IMR-90 (cell line): Measurements from ENCODE around the gene PYY. TPM values are rescaled to one million over a fixed set of nuclear protein-coding genes. Genes with fewer than 3 reads are reported as not detected.

Experiments
- ATAC-seq: fragments of 200-7000 bp; cut with Tn5 transposase; 2 replicates; pipeline ENCODE4 v1.9.1; 2020; ENCODE audit warnings: low read depth, mild to moderate bottlenecking, moderate library complexity
- BruUV-seq: library from RNA; stranded (reverse); fragments of 400-500 nt; replicated peaks from 2 replicates; lab custom pipeline; 2021; lab: Mats Ljungman, UMichigan
- CTCF ChIA-PET: fragments of 300-600 bp; formaldehyde crosslinking; extraction: SDS; loops from one replicate; lab custom pipeline; 2021; ENCODE audit warnings: antibody characterized with exemption; lab: Yijun Ruan, JAX
- POLR2A ChIA-PET: fragments of 300-600 bp; sonication (Branson Sonifier 250); formaldehyde crosslinking; loops from one replicate; lab custom pipeline; 2022; ENCODE audit warnings: antibody characterized with exemption; ENCODE audit not compliant: unreplicated experiment; lab: Charles Lee
- DNase-seq: peaks from one replicate; pipeline ENCODE4 v3.0.0; 2013
- H2AFZ ChIP-seq: replicated peaks from 2 replicates; pipeline ENCODE3; 2013; ENCODE audit warnings: low read length, mild to moderate bottlenecking; ENCODE audit not compliant: poor library complexity
- H2AK5ac ChIP-seq: 2 replicates; pipeline ENCODE4 v1.6.1; 2013; ENCODE audit warnings: low read depth, low read length, inconsistent platforms
- H2AK9ac ChIP-seq: replicated peaks from 2 replicates; pipeline ENCODE3; 2013; ENCODE audit warnings: mild to moderate bottlenecking, low read depth, low read length, moderate library complexity; ENCODE audit not compliant: poor library complexity
- H2BK120ac ChIP-seq: 2 replicates; pipeline ENCODE4 v1.6.1; 2013; ENCODE audit warnings: low read depth, low read length, inconsistent platforms
- H2BK15ac ChIP-seq: 3 replicates; pipeline ENCODE4 v1.6.1; 2013; ENCODE audit warnings: low read depth, low read length, inconsistent platforms
- H2BK20ac ChIP-seq: 2 replicates; pipeline ENCODE4 v1.6.1; 2013; ENCODE audit warnings: low read depth, mild to moderate bottlenecking, inconsistent platforms, low read length, moderate library complexity
- H2BK5ac ChIP-seq: 2 replicates; pipeline ENCODE4 v1.6.1; 2013; ENCODE audit warnings: mild to moderate bottlenecking, low read depth, low read length, inconsistent platforms; ENCODE audit not compliant: poor library complexity, severe bottlenecking
- H3K14ac ChIP-seq: replicated peaks from 2 replicates; pipeline ENCODE4 v1.6.1; 2013; ENCODE audit warnings: low read depth, low read length, inconsistent platforms
- H3K18ac ChIP-seq: 2 replicates; pipeline ENCODE4 v1.6.1; 2013; ENCODE audit warnings: low read depth, low read length, control low read depth
- H3K23ac ChIP-seq: 2 replicates; pipeline ENCODE4 v1.6.1; 2013; ENCODE audit warnings: low read depth, low read length, inconsistent platforms
- H3K27ac ChIP-seq: 2 replicates; pipeline ENCODE4 v1.5.1; 2013; ENCODE audit warnings: mild to moderate bottlenecking, control low read depth, low read length; ENCODE audit not compliant: insufficient read depth
- H3K27me3 ChIP-seq: 2 replicates; pipeline ENCODE4 v1.6.1; 2013; ENCODE audit warnings: low read length; ENCODE audit not compliant: control insufficient read depth, insufficient read depth
- H3K36me3 ChIP-seq: 2 replicates; pipeline ENCODE4 v1.6.1; 2013; ENCODE audit warnings: low read length, mixed read lengths; ENCODE audit not compliant: control insufficient read depth, insufficient read depth
- H3K4ac ChIP-seq: 2 replicates; pipeline ENCODE4 v1.6.1; 2013; ENCODE audit warnings: low read depth, low read length, inconsistent platforms
- H3K4me1 ChIP-seq: 2 replicates; pipeline ENCODE4 v1.6.1; 2013; ENCODE audit warnings: low read length, mixed read lengths; ENCODE audit not compliant: control insufficient read depth, insufficient read depth
- H3K4me2 ChIP-seq: 2 replicates; pipeline ENCODE4 v1.6.1; 2013; ENCODE audit warnings: low read depth, mild to moderate bottlenecking, control low read depth, low read length, moderate library complexity
- H3K4me3 ChIP-seq: 2 replicates; pipeline ENCODE4 v1.5.1; 2013; ENCODE audit warnings: low read depth, mild to moderate bottlenecking, control low read depth, low read length, moderate library complexity; ENCODE audit not compliant: insufficient read depth
- H3K56ac ChIP-seq: 2 replicates; pipeline ENCODE4 v1.6.1; 2013; ENCODE audit warnings: low read length, inconsistent platforms; ENCODE audit not compliant: insufficient read depth; ENCODE audit errors: extremely low read depth
- H3K79me1 ChIP-seq, 2 experiments: 2 replicates each; pipeline ENCODE4 v1.6.1; 2013; ENCODE audit warnings: low read length in 2 of 2, inconsistent platforms in 1 of 2, low read depth in 1 of 2
- H3K9ac ChIP-seq: 2 replicates; pipeline ENCODE4 v1.6.1; 2013; ENCODE audit warnings: low read depth, low read length, control low read depth
- H3K9me1 ChIP-seq: 2 replicates; pipeline ENCODE4 v1.6.1; 2013; ENCODE audit warnings: low read length, inconsistent platforms; ENCODE audit not compliant: insufficient read depth
- H3K9me3 ChIP-seq: 2 replicates; pipeline ENCODE4 v1.6.1; 2013; ENCODE audit warnings: low read length; ENCODE audit not compliant: control insufficient read depth, insufficient read depth
- H4K20me1 ChIP-seq: 2 replicates; pipeline ENCODE4 v1.6.1; 2013; ENCODE audit warnings: low read length, inconsistent platforms; ENCODE audit not compliant: insufficient read depth
- H4K5ac ChIP-seq: 2 replicates; pipeline ENCODE4 v1.6.1; 2013; ENCODE audit warnings: mild to moderate bottlenecking, low read depth, low read length, control low read depth
- H4K8ac ChIP-seq, 2 experiments: 2 replicates each; pipeline ENCODE4 v1.6.1; 2013; ENCODE audit warnings: low read depth in 2 of 2, low read length in 2 of 2, control low read depth in 1 of 2, inconsistent platforms in 1 of 2
- H4K91ac ChIP-seq: 2 replicates; pipeline ENCODE4 v1.6.1; 2013; ENCODE audit warnings: low read depth, low read length, inconsistent platforms; ENCODE audit not compliant: insufficient read depth
- BHLHE40 ChIP-seq: fragments of 150-350 bp; IDR thresholded peaks from 2 replicates; pipeline ENCODE4 v1.6.1; 2016; ENCODE audit warnings: mild to moderate bottlenecking, low read depth, low read length
- CEBPB ChIP-seq: IDR thresholded peaks from 2 replicates; pipeline ENCODE4 v1.6.1; 2012; ENCODE audit warnings: low read depth, low read length, improper control_type of control experiment
- CTCF ChIP-seq: conservative IDR thresholded peaks from 2 replicates; pipeline ENCODE4 v1.5.1; 2012; ENCODE audit warnings: mild to moderate bottlenecking, low read depth, low read length, improper control_type of control experiment
- FOS ChIP-seq: fragments of 150-350 bp; IDR thresholded peaks from 2 replicates; pipeline ENCODE4 v1.6.1; 2016; ENCODE audit warnings: low read depth, low read length
- MAFK ChIP-seq: IDR thresholded peaks from 2 replicates; pipeline ENCODE4 v1.6.1; 2012; ENCODE audit warnings: low read depth, low read length, improper control_type of control experiment
- MAZ ChIP-seq: IDR thresholded peaks from 2 replicates; pipeline ENCODE4 v1.6.1; 2012; ENCODE audit warnings: low read depth, mild to moderate bottlenecking, low read length, improper control_type of control experiment, moderate library complexity, borderline replicate concordance
- NFE2L2 ChIP-seq: fragments of 150-350 bp; IDR thresholded peaks from 2 replicates; pipeline ENCODE4 v1.6.1; 2016; ENCODE audit warnings: low read depth, mild to moderate bottlenecking, low read length
- POLR2A ChIP-seq: IDR thresholded peaks from 2 replicates; pipeline ENCODE4 v1.6.1; 2012; ENCODE audit warnings: mild to moderate bottlenecking, low read depth, low read length
- RAD21 ChIP-seq: IDR thresholded peaks from 2 replicates; pipeline ENCODE4 v1.6.1; 2012; ENCODE audit warnings: low read length, improper control_type of control experiment
- RCOR1 ChIP-seq: IDR thresholded peaks from 2 replicates; pipeline ENCODE4 v1.6.1; 2012; ENCODE audit warnings: mild to moderate bottlenecking, low read length, improper control_type of control experiment; ENCODE audit not compliant: insufficient replicate concordance
- SMC3 ChIP-seq: fragments of 150-350 bp; IDR thresholded peaks from 2 replicates; pipeline ENCODE4 v1.6.1; 2016; ENCODE audit warnings: low read depth, mild to moderate bottlenecking, antibody characterized with exemption, low read length, moderate library complexity
- USF2 ChIP-seq: fragments of 150-350 bp; IDR thresholded peaks from 2 replicates; pipeline ENCODE4 v1.6.1; 2017; ENCODE audit warnings: mild to moderate bottlenecking, antibody characterized with exemption, low read length, low read depth
- WGBS, 2 experiments: methylation state at CpG; one replicate each; pipeline versions ENCODE4 v1.1.5 to v1.1.7; 2013; ENCODE audit warnings: missing lambda C conversion rate in 2 of 2; ENCODE audit not compliant: insufficient read length in 1 of 2; ENCODE audit errors: extremely low coverage in 2 of 2; 5-methylcytosine and 5-hydroxymethylcytosine counted together
- dilution Hi-C: fragments of 300-500 bp; cut with HindIII; formaldehyde crosslinking; loops from one replicate; pipeline ENCODE4 v1.14.3; 2018; ENCODE audit warnings: low sequenced_read_pairs; ENCODE audit not compliant: unreplicated experiment
- in situ Hi-C: fragments of 300-500 bp; cut with MboI; formaldehyde crosslinking; loops from 3 replicates; pipeline ENCODE4 v1.14.3; 2019; ENCODE audit warnings: low sequenced_read_pairs, inconsistent platforms, mixed read lengths
- intact Hi-C: fragments of 100-400 bp; cut with micrococcal nuclease; formaldehyde crosslinking; loops from 2 replicates; pipeline ENCODE4 v1.10.0; 2022
- polyA plus RNA-seq, 3 experiments: library from polyadenylated mRNA; depleted of rRNA; stranded (reverse); fragments of >200 nt; gene quantifications; 2 replicates each; pipeline ENCODE4 v1.2.3, GENCODE V29; 2012; ENCODE audit warnings: low replicate concordance in 1 of 3
- total RNA-seq: library from RNA; depleted of rRNA; stranded (reverse); fragments of >200 nt; gene quantifications from 2 replicates; pipeline ENCODE4 v1.2.3, GENCODE V29; 2012

The PYY gene
- total and polyA plus RNA-seq, 2 of the 4 experiments (the other 2 are of a cell fraction): not detected

- BruUV-seq: no TSS peak
- no peak overlapping the region for H3K4me3 ChIP-seq
- no peak overlapping the region for H3K4me2 ChIP-seq
- DNase-seq (peak; percentile 39), ATAC-seq (no peak)
- no peak overlapping the region for H3K9ac ChIP-seq
- no peak overlapping the region for H2AFZ ChIP-seq
- H4K20me1 ChIP-seq: no peaks in the 10 kb centered on the region; the same call in 1 of the 2 replicates
- dilution Hi-C loops (no loop called here), in situ Hi-C loops (no loop called here), intact Hi-C loops (no loop called here)
- POLR2A ChIA-PET: no interaction called here
- H3K14ac ChIP-seq: no peak overlapping the region
- no peak overlapping the region for H2BK20ac ChIP-seq
- H3K4me1 ChIP-seq: no peaks in the 10 kb centered on the region; the same call in 1 of the 2 replicates
- H3K23ac ChIP-seq: no peak overlapping the region
- no peak overlapping the region for H2AK5ac ChIP-seq
- H3K4ac ChIP-seq: no peak overlapping the region
- H3K27ac ChIP-seq: no peak overlapping the region
- no peak overlapping the region for H2BK15ac ChIP-seq
- no CpG with 5 or more reads among the region's 3 CpGs for WGBS, 2 experiments
- H2AK9ac ChIP-seq: no peak overlapping the region
- H3K36me3 ChIP-seq: no peaks in the 10 kb centered on the region
- TF ChIP-seq RCOR1 (no peak), CEBPB (no peak), MAFK (no peak), FOS (no peak), POLR2A (no peak), RAD21 (no peak), CTCF (no peak), NFE2L2 (no peak), BHLHE40 (no peak), MAZ (no peak), SMC3 (no peak), USF2 (no peak)
- no peak overlapping the region for H3K18ac ChIP-seq
- peaks cover 55% of the 10 kb centered on the region for H3K27me3 ChIP-seq
- H3K9me1 ChIP-seq: no peaks in the 10 kb centered on the region; the same call in 1 of the 2 replicates
- no peak overlapping the region for H2BK5ac ChIP-seq
- no peak overlapping the region for H3K56ac ChIP-seq
- no peaks in the 10 kb centered on the region for H3K79me1 ChIP-seq
- no peak overlapping the region for H4K5ac ChIP-seq
- no peak overlapping the region for H4K91ac ChIP-seq
- H3K9me3 ChIP-seq: no peaks in the 10 kb centered on the region
- H2BK120ac ChIP-seq: no peak overlapping the region
- CTCF ChIA-PET: no interaction called here
- no peak overlapping the region for H4K8ac ChIP-seq
Observed at GRCh38 chr17:43936434-43936833, 17.3 kb downstream of the PYY start.
